LNCaP clone FGC (cell line): Measurements from ENCODE around the gene ENTPD7.
A peak's percentile ranks its signal among the peaks of the same experiment; 100 is the strongest.

ENCODE experiments used
- DNase-seq: peaks from one replicate; pipeline ENCODE4 v3.0.0-alpha.2; 2011; ENCODE audit warnings: low read depth
- H3K4me3 ChIP-seq: 2 replicates; pipeline ENCODE4 v1.5.1; 2011; ENCODE audit warnings: mild to moderate bottlenecking, low read depth, low read length, control low read depth
- CTCF ChIP-seq: IDR thresholded peaks from 2 replicates; pipeline ENCODE4 v1.5.1; 2012; ENCODE audit warnings: mild to moderate bottlenecking; ENCODE audit not compliant: control insufficient read depth, insufficient read depth; ENCODE audit errors: extremely low read depth

The ENTPD7 gene

GRCh38 chr10:99673492-99673891, 14.2 kb downstream of the ENTPD7 start:
- DNase-seq, result no peak
- no peak for TF ChIP-seq CTCF
- H3K4me3 ChIP-seq, result no peak overlapping the region

GRCh38 chr10:99674762-99675161, 15.5 kb downstream of the ENTPD7 start:
- TF ChIP-seq CTCF, result no peak
- no peak for DNase-seq
- no peak overlapping the region for H3K4me3 ChIP-seq

- no peak for TF ChIP-seq CTCF
- no peak for DNase-seq
- H3K4me3 ChIP-seq, result no peak overlapping the region
These were observed 17.1 kb downstream of the ENTPD7 start for GRCh38 chr10:99676426-99676825.

- TF ChIP-seq CTCF, result no peak
- H3K4me3 ChIP-seq, result no peak overlapping the region
- no peak for DNase-seq
These were observed 17.6 kb downstream of the ENTPD7 start for GRCh38 chr10:99676895-99677294.

- no peak overlapping the region for H3K4me3 ChIP-seq
- no peak for DNase-seq
- no peak for TF ChIP-seq CTCF
These were observed 19.6 kb downstream of the ENTPD7 start for GRCh38 chr10:99678921-99679320.

- no peak for TF ChIP-seq CTCF
- DNase-seq, result peak; percentile 61
- H3K4me3 ChIP-seq, result no peak overlapping the region
These were observed 22.2 kb downstream of the ENTPD7 start for GRCh38 chr10:99681553-99681952.

- no peak overlapping the region for H3K4me3 ChIP-seq
- DNase-seq, result peak; percentile 64
- no peak for TF ChIP-seq CTCF
These were observed 22.7 kb downstream of the ENTPD7 start for GRCh38 chr10:99682032-99682431.
